NCI-H1436 treated with DMSO at 0.1 percent for 48 hours (cell line): ENCODE results near the gene TMEM121.

Experiments
- DNase-seq: peaks from one replicate; lab custom pipeline; 2025; lab: John Stamatoyannopoulos, UW

The TMEM121 gene

DNA sequence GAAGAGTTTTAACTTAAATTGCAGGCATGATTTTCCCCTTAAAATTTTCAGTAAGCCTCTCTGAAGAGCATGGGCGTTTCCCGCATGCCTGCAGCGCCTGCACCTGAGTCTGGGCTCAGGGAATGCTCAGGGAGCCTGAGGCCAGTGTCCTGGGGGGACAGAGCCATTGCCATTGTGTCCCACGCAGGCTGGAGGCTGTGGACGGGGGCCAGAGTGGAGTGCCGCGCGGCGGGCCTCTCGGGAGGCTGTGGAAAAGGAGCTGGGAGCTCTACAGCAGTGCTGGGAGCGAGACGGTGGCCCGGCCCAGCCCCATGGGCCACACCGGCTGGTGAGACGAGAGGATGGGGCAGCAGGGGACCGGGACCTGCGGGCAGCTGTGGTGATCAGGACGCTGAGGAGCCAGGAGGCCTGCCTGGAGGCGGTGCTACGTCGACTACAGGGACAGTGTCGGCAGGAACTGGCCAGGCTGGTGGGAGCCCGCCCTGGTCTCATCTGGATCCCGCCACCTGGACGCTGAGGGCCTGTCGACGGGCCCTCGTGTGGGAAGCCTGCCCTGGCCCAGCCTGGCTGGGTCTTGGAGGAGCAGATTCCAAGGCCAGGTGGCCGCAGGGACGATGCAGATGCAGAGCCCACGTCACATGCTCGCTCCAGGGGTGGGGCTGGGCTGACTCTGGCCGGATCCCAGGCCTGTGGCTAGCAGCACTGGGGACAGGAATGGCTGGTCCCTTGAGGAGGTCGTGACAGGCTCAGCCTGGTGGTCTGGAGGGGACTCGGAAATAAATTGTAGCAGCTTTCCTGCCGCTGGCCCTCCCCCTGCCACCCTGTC, 27.7 kb upstream of the TMEM121 start:
- no peak for DNase-seq

DNA sequence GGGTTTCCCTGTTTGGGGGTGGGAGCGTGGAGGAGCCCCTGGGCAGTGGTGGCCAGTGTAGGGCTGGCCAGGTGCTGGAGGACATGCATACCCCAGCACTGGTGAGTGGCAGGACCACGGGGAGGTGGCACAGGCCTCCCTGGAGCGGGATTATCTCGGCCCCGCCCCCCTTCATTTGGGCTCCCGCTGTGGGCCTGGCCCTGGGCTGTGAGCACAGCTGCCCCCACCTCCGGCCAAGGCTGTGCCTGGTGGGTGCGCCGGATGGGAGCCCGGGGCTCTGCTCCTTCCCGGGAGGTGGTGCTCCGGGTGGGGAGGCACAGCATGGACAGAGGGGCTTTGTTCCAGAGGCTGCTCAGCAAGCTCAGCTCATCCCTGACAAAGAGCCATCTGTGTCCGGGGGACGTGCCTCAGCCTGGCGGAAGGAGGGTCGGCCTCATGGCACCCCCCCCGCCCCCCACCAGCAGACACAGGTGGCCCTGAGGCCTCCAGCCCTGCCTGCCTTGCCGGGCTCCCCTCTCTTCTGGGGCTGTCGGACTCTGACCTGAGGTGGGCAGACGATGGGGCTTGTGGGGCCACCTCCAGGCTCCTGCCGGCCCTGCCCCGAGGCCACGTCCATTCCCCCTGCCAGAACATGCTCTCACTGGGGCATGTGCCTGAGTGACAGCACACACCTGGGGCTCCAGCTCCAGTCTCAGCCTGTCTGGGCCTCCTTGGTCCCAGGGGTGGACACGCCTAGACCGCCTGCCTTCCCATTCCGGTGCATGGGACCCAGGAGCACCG, 26.9 kb upstream of the TMEM121 start:
- DNase-seq, result no peak

DNA sequence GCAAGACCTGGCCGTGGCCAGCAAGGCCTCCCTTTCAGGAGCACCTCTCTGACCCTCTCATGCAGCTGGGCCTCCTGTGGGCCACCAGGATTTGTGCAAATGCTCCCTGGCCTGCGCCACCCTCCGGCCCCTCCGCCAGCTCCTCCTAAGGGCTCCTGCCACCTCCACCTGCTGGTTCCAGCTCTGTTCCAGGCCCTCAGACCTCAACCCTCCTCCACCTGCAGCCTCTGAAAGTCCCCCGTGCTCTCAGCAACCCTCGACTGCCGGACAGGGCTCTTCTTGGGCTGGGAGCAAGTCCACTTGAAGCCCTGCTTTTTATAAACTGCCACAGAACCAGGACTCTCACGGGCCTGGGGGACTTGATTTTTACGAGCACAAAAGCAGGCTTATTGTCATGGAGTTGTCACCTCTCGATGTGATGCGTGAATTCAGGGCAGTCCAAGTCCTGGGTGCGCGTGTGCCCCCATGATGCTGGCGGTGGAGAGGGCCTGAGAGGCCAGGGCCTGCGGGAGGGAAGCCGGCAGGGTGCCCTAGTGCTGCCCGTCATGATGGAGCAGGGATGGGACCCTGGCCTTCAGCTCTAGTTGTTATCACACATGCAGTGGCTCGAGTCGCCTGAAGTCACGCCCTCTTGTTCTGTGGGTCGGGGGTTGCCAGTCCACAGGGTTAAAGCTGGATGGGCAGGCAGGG, 26.2 kb upstream of the TMEM121 start:
- DNase-seq, result no peak

DNA sequence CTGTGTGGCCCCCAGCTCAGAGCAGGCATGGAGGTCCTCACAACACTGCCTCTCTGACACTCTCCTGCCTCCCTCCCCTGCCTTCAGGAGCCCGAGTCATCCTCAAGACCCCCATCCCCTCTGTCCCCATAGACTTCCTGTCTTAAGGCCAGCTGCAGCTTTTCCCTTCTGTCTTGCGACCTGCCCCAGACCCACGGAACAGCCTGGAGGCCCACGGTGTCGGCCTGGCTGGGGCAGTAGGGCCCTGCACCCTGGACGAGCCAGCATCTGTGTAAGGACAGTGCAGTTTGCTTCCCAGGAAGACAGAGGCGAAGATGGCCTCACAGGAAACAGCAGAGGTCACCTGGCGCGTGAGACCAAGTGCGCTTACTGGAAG, 25.7 kb upstream of the TMEM121 start:
- DNase-seq, result no peak

DNA sequence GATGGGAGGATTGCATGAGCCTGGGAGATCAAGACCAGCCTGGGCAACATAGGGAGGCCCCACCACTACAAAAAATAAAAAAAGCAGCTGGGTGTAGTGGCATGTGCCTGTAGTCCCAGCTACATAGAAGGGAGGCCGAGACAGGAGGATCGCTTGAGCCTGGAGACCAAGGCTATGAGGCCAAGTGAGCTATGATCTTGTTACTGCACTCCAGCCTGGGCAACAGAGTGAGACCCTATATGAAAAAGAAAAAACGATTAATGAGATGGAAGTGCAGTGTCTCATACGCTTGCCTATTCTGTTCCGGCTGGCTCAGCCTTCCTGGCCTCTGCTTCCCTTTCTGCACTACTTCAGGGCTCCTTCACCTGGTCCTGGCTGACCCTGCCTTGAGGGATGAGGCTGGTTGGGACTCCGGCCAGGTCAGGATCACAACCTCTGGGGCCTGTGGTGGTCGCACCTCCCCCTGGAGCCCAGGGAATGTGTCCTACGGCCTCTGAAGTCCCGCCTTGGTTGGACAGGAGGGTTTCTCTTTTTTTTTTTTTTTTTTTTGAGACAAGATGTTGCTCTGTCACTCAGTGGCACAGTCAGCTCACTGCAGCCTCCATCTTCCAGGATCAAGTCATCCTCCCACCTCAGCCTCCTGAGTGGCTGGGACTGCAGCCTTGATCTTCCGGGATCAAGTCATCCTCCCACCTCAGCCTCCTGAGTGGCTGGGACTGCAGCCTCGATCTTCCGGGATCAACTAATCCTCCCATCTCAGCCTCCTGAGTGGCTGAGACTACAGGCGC, 24.7 kb upstream of the TMEM121 start:
- DNase-seq, result no peak

DNA sequence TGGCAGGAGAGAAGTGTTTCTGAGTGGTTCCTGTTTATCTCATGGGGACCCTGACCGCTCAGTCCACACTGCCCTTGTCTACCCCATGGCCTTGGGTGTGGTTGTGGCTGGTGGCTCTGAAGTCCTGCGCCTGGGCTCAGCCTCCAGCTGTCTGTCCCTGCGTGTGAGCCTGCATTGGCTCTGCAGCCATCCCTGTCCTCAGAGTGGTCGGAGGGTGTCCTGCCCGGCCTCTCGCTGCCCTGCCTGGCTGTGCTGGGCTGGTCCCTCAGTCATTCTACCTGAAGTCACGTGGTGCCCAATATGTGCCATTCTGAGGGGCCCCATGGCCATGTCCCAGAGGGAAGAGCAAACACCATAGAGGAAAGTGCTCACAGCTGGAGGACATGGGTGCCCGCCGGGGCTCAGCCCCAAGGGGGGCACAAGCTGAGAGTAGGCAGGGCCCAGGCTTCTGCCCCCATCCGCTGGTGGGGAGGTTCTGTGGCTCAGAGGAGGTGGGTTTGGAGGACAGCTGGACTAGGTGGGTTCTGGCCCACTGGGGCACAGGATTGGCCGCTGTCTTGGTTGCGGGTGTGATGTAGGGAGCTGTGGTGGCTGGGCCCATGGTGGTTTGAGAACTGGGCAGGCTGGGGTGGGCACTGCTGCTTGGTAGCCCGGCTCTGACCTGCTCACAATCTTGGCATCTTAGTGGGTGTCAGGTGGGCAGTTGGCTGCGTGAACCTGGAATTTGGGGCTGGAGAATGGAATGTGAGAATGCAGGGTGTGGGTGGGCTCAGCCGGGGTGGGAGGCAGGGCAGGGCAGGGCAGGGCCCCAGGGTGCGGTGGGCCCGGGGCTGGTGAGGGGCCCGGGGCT, 23.7 kb upstream of the TMEM121 start:
- DNase-seq, result no peak

DNA sequence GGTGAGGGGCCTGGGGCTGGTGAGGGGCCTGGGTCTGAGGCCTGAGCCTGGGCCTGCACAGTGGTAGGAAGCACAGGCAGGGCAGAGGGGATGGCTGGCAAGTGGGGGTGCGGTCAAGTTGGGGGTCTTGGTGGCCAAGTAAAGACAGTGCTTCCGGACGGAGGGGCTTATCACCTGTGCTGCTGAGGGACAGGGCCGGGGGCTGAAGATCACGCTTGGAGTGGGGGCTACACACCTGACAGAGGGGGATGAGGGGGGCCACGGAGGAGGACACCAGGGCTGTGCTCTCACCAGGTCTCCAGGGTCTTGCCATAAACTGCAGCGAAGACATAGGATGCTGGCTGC, 23.1 kb upstream of the TMEM121 start:
- DNase-seq, result no peak

DNA sequence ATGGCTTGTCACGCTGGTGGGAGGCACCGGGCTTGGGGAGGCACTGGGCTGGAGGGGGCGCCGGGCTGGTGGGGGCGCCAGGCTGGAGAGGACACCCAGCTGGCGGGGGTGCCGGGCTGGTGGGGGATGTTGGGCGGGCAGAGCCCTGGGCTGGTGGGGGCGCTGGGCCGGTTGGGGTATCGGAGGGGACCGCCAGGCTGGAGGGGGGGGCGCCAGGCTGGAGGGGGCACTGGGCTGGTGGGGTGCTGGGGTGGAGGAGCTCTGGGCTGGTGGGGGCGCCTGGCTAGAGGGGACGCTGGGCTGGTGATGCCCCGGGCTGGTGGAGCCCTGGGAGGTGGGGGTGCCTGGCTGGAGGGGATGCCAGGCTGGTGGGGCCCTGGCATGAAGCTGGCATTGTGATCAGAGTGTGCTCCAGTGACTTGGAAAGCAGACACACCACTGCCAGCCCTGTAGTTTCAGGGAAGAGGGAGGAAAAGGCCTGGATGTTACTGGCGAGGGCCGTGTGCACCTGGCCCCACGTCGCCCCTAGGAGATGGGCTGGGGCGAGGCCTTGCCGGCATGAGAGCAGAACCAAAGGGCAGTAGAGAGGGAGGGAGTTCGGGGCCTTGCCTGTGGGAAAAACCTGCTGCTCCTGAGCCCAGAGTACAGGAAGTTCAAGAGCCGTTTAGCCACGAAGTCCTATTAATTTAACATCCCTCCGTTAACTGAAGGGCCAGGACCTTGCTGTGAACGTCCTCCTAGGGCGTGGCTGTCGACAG, 22.3 kb upstream of the TMEM121 start:
- no peak for DNase-seq

DNA sequence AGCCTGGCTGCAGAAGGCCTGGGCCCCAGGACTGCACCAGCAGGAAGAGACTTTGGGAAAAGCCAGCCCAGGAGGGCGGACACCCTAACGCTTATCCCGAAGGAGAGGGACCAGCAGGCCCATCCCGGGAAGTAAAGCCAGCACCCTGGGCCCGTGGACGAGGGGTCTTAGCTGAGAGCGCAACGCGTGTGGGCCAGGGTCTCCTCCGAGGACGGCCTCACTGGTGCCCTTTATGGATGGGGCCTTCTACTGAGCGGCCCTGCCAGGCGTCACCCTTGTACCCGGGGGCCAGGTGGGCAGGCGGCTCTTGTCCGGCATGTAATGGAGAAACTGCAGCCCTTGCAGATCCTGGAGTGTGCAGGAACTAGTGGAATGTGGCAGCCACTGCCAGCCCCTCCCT, 21.3 kb upstream of the TMEM121 start:
- DNase-seq, result no peak

DNA sequence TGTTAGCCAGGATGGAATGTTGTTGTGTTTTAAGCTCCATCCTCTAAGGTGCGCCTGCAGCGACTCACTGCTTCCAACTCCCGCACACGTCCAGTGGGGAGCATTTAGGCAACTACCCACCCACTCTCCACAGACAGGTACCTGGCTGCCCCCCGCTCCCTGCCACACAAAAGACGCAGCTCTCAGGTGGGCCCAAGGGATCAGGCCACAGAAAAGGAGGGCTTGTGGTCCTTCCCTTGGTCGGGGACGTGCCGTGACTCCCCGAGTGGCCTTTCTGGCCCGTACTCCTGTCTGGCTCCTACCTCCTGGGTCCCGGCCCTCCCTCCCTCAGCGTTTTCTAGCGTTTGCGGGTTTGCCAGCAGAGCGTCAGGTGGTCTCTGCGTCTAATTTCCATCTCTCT, 19.1 kb upstream of the TMEM121 start:
- DNase-seq, result no peak

DNA sequence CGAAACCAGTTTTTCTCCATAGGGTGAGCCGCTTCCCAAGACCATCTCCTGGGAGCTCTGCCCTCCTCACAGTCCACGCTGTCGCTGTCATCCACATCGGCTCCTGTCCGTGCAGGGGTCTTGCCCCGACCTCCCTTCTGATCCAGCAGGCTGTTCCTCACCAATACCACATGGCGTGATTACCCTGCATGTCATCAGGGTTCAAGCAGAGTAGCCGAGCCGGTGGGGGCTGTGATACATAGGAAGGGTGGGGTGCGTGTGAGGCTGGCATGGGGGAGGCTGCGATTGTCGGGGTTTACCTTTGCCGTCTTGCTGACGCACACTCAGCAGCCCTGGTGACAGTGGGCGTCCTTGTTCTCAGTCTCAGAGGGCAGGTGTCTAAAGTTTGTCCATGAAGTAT, 18.3 kb upstream of the TMEM121 start:
- DNase-seq, result no peak

DNA sequence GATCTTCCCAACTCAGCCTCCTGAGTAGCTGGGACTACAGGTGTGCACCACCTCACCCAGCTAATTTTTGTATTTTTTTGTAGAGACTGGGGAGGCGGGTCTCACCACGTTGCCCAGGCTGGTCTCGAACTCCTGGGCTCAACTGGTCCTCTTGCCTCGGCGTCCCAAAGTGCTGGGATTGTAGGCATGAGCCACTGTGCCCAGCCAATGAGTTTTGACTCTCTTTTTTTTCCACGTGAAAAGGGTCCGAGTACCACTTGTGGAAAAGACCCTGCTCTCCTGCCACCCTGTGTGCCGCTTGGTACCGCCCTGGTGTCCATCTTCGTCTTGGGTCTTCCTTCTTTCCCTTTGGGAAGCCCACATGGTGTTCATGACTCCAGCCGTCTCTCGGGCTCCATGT, 17.8 kb upstream of the TMEM121 start:
- DNase-seq, result no peak

DNA sequence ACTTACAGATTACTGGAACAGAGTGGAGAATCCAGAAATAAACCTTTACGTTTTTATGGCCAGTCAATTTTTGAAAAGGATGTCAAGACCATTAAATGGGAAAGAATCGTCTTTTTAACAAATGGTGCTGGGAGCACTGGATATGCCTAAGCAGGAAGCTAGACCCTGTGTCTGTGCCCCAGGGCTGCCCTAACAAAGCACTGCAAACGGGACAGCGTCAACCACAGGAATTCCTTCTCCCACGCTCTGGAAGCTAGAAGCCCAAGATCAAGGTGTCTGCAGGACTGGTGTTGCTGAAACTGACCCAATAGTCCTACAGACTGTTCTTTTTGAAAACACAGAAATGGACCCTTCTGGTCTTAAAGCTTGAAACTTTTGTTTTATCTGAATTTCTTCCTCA, 9.3 kb upstream of the TMEM121 start:
- no peak for DNase-seq

DNA sequence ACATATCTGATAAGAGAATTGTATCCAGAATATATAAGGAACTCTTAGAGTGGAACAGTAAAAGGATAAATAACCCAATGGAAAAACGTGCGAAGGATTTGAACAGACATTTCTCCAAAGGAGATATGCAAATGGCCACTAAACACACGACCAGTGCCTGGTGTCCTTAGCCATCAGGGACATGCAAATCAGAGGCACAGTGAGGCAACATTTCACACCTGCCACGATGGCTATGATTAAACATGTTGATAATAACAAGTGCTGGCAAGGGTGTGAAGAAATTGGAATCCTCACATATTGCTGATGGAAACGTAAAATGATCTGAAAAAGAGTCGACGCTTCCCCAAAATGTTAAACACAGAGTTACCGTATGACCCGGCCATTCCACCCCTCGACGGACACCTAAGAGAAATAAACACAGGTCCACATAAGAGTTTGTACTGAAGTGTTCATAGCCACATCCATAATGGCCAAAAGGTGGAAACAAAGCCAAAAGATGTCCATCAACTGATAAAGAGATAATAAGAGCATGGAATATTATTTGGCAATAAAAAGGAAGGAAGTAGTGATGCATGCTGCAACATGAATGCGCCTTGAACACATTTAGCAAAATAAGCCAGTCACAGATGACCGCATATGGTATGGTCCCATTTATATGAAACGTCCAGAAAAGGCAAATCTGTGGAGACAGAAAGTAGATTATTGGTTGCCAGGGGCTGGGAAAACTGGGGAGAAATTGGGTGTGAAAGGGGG, 6.3 kb upstream of the TMEM121 start:
- DNase-seq, result no peak

DNA sequence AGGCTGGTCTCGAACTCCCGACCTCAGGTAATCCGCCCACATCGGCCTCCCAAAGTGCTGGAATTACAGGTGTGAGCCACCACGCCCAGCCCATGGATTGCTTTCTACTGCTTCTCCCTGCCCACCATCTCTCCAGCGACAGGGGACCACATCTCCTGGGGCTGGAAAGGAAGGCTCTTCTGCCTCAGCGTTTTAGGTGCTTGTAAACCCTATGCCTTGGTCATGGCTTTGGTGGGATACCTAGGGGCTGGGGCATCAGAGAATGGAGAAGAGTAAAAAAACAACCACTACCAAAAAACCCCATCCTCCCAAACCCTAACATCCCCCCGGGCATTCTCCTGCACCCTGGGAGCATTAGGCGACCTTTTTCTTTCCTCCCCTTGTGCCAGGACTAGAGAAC, 1.1 kb upstream of the TMEM121 start:
- DNase-seq, result no peak

DNA sequence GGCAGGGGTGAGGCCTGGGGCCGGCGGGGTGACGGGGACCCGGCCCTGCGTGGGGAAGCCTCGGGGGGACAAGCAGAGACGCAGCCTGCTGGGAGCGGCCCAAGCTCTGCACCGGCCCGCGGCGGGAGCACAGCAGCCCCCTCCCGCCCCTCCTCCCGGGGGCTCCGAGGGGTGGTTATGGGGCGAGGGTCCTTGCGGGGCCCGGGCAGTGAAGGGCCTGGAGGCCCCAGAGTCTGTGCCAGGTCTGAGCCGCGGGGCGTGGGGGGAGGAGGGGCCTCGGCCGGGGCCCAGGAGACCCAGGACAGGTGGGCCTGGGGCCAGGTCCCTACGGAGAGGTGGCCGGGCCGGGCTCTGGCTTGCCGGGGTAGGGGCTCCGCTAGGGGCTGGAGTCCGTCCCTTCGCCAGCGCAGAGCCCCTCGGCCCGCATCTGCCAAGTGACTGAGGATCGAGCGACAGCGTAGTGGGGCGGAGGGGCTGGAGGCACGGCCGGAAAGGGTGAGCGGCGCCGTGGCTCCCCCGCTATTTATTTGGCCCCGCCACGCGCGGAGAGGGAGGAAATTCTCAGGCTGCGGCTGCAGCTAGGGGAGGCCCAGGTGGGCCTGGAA, 495 bp downstream of the TMEM121 start:
- DNase-seq, result no peak

DNA sequence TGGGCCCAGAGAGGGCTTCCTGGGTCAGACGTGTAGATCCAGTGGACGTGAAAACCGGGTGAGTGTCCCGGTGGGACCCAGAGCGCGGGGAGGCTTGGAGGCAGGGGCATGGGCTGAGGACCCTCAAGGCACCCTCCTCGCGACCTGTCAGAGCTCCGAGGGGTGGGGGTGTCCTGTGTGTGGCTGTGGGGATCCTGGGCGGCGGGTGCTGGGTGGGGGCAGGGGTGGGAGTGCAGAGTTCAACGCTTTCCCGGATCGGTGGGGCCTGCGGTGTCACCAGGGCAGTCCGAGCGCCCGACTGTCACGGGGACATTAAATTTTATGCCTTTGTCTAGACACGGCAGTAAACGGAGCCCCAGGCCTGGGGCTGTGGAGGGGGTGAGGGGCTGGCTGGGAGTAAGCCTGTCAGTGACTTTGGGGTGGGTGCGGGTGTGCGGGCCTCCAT, 1.0 kb downstream of the TMEM121 start:
- DNase-seq, result no peak

DNA sequence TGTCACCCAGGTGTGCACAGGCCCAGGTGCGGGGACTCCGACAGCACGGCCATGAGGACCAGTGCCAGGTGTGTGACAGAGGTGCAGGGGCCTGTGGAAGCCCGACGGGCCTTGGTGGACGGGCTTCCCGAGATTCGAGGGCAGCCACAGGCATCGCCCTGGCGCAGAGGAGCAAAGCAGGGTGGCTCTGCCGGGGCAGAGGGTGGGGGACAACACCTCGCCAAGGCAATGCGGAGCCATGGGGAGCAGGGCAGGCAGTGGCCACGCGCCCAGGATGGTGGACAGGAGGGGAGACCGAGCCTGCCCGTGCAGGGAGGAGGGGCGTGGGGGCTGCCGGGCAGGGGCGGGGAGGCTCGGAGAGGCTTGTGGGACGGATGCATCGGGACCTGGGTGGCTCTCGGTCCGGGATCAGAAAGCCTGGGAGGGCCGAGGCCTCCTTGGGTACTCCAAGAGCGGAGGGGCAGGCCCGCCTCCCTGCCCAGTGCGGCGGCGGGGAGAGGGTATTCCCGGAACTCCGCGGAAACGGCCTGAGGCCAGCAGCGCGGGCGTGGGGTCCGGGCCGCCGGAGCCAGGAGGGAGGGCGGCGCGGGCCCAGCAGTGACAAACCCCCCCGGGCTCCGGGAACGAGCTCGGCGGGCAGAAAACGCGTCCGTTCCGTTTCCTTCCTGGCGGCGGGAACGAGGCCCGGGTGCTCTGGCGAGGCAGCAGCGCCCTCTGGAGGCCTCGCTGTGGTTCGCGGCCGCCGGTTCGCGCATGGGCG, 1.6 kb downstream of the TMEM121 start:
- DNase-seq, result no peak
